PC-9 (cell line): ENCODE results near the gene IDH2. TPM values are rescaled to one million over a fixed set of nuclear protein-coding genes. Genes with fewer than 3 reads are reported as not detected.

Experiments used
- BruUV-seq: library from RNA; stranded (reverse); fragments of 400-500 nt; replicated peaks from 2 replicates; lab custom pipeline; 2021; lab: Mats Ljungman, UMichigan
- CTCF ChIA-PET: fragments of 300-600 bp; sonication (Branson Sonifier 250); formaldehyde crosslinking; loops from one replicate; lab custom pipeline; 2022; ENCODE audit warnings: antibody characterized with exemption; lab: Charles Lee
- POLR2A ChIA-PET: fragments of 300-600 bp; sonication (Branson Sonifier 250); formaldehyde crosslinking; loops from one replicate; lab custom pipeline; 2022; ENCODE audit warnings: antibody characterized with exemption; ENCODE audit not compliant: unreplicated experiment; lab: Charles Lee
- DNase-seq, 2 experiments: peaks; one replicate each; pipeline versions ENCODE4 v3.0.0 to v3.0.0-alpha.2; 2015 to 2022; ENCODE audit warnings: mixed read lengths in 1 of 2
- H2AFZ ChIP-seq: fragments of 200-600 bp; sonication (generic); 2 replicates; pipeline ENCODE4 v1.8.1; 2017; ENCODE audit warnings: antibody characterized with exemption
- H3F3A ChIP-seq: fragments of 200-600 bp; sonication (generic); 2 replicates; pipeline ENCODE4 v1.8.1; 2017; ENCODE audit warnings: antibody characterized with exemption, mild to moderate bottlenecking, low read depth; ENCODE audit not compliant: insufficient read depth
- H3K27ac ChIP-seq: fragments of 200-600 bp; sonication (generic); 2 replicates; pipeline ENCODE4 v1.6.1; 2016; ENCODE audit warnings: mixed run types
- H3K27me3 ChIP-seq: fragments of 200-600 bp; sonication (generic); 2 replicates; pipeline ENCODE4 v1.6.1; 2016; ENCODE audit warnings: low read depth, mixed run types; ENCODE audit not compliant: insufficient read depth
- H3K36me3 ChIP-seq: fragments of 200-600 bp; sonication (generic); 2 replicates; pipeline ENCODE4 v1.6.1; 2016; ENCODE audit warnings: low read depth, mixed run types
- H3K4me1 ChIP-seq: fragments of 200-600 bp; sonication (generic); replicated peaks from 2 replicates; pipeline ENCODE4 v1.6.1; 2016; ENCODE audit warnings: mixed run types; ENCODE audit not compliant: insufficient read depth
- H3K4me2 ChIP-seq: fragments of 200-600 bp; sonication (generic); 2 replicates; pipeline ENCODE4 v1.6.1; 2017; ENCODE audit warnings: mixed run types
- H3K4me3 ChIP-seq: fragments of 200-600 bp; sonication (generic); 2 replicates; pipeline ENCODE4 v1.6.1; 2016; ENCODE audit warnings: mixed run types
- H3K79me2 ChIP-seq: fragments of 200-600 bp; sonication (generic); 2 replicates; pipeline ENCODE4 v1.6.1; 2017; ENCODE audit warnings: low read depth, mixed run types
- H3K9me2 ChIP-seq: fragments of 200-600 bp; sonication (generic); 2 replicates; pipeline ENCODE4 v1.8.1; 2017; ENCODE audit warnings: mild to moderate bottlenecking; ENCODE audit not compliant: insufficient read depth
- H3K9me3 ChIP-seq: fragments of 200-600 bp; sonication (generic); 2 replicates; pipeline ENCODE4 v1.8.1; 2016; ENCODE audit warnings: low read depth; ENCODE audit not compliant: insufficient read depth
- H4K20me1 ChIP-seq: fragments of 200-600 bp; sonication (generic); 2 replicates; pipeline ENCODE4 v1.8.1; 2017; ENCODE audit not compliant: insufficient read depth
- CTCF ChIP-seq: fragments of 200-600 bp; sonication (generic); conservative IDR thresholded peaks from 2 replicates; pipeline ENCODE4 v1.6.1; 2017; ENCODE audit warnings: mixed run types, antibody characterized with exemption, mild to moderate bottlenecking, moderate library complexity
- EZH2 ChIP-seq: fragments of 200-600 bp; sonication (generic); IDR thresholded peaks from 2 replicates; pipeline ENCODE4 v1.8.0; 2017; ENCODE audit warnings: antibody characterized with exemption, low read depth
- intact Hi-C: fragments of 100-400 bp; cut with micrococcal nuclease; formaldehyde crosslinking; loops from one replicate; pipeline ENCODE4 v1.10.0; 2022; ENCODE audit not compliant: unreplicated experiment
- total RNA-seq: library from RNA; stranded (reverse); gene quantifications from 2 replicates; pipeline ENCODE4 v1.2.3, GENCODE V29; 2021

Gene IDH2
- total RNA-seq, 1 experiment from 2014 or later: 96.7 TPM

- H3K4me1 ChIP-seq: peaks cover 89% of the 10 kb centered on the region
- H3K4me2 ChIP-seq: peak overlapping the region; percentile 84
- ChIA-PET CTCF (interaction anchor here (0.7 kb wide), 2 partner anchors 17 to 332 kb away, joined by 4 to 7 read pairs; no protein-coding TSS in a partner anchor), POLR2A (no interaction called here)
- DNase-seq: peak; percentile 53 to 78
- no peaks in the 10 kb centered on the region for H3K9me3 ChIP-seq
- TF ChIP-seq EZH2: no peak
- peaks cover 4% of the 10 kb centered on the region; the same call in 1 of the 2 replicates for H4K20me1 ChIP-seq
- H3K27ac ChIP-seq: peak overlapping the region; percentile 48
- no peak overlapping the region for H2AFZ ChIP-seq
- BruUV-seq: no TSS peak
- no peak overlapping the region; the same call in 1 of the 2 replicates for H3K4me3 ChIP-seq
- H3K36me3 ChIP-seq: no peaks in the 10 kb centered on the region
- no peaks in the 10 kb centered on the region for H3K9me2 ChIP-seq
- no peaks in the 10 kb centered on the region for H3K27me3 ChIP-seq
- intact Hi-C loops: loop anchor here (5.0 kb wide), 4 partner anchors 42 to 832 kb away; partner anchors contain the start of gene HDDC3
- peaks cover 59% of the 10 kb centered on the region for H3F3A ChIP-seq
- peaks cover 48% of the 10 kb centered on the region for H3K79me2 ChIP-seq
Measured at GRCh38 chr15:90099868-90100831, 2.1 kb downstream of the IDH2 start.

GRCh38 chr15:90099072-90099867 lies 3.0 kb downstream of the IDH2 start:
- Histone ChIP-seq H3F3A (peaks cover 60% of the 10 kb centered on the region), H4K20me1 (peaks cover 4% of the 10 kb centered on the region; the same call in 1 of the 2 replicates), H3K9me3 (no peaks in the 10 kb centered on the region), H3K4me1 (peaks cover 86% of the 10 kb centered on the region), H3K4me2 (peak overlapping the region; percentile 84), H2AFZ (no peak overlapping the region), H3K9me2 (no peaks in the 10 kb centered on the region), H3K36me3 (no peaks in the 10 kb centered on the region), H3K79me2 (peaks cover 52% of the 10 kb centered on the region), H3K27me3 (no peaks in the 10 kb centered on the region), H3K27ac (peak overlapping the region; percentile 60; the same call in 1 of the 2 replicates), H3K4me3 (no peak overlapping the region)
- ChIA-PET POLR2A (no interaction called here), CTCF (interaction anchor here (0.7 kb wide), 1 partner anchor 16 kb away, joined by 4 read pairs; no protein-coding TSS in a partner anchor)
- TF ChIP-seq EZH2 (no peak), CTCF (no peak)
- BruUV-seq: no TSS peak
- no peak for DNase-seq
- intact Hi-C loops: loop anchor here (5.0 kb wide), 1 partner anchor 53 kb away; no protein-coding TSS in a partner anchor

GRCh38 chr15:90097475-90097874 lies 4.8 kb downstream of the IDH2 start:
- Histone ChIP-seq H3K27ac (peak overlapping the region; percentile 60), H3K79me2 (peaks cover 52% of the 10 kb centered on the region), H3K4me3 (no peak overlapping the region), H4K20me1 (peaks cover 4% of the 10 kb centered on the region; the same call in 1 of the 2 replicates), H3K4me1 (peaks cover 68% of the 10 kb centered on the region), H3K36me3 (no peaks in the 10 kb centered on the region), H3F3A (peaks cover 55% of the 10 kb centered on the region), H3K9me2 (no peaks in the 10 kb centered on the region), H3K9me3 (no peaks in the 10 kb centered on the region), H3K27me3 (no peaks in the 10 kb centered on the region), H3K4me2 (peak overlapping the region; percentile 60), H2AFZ (no peak overlapping the region)
- TF ChIP-seq EZH2 (no peak), CTCF (no peak)
- CTCF ChIA-PET: no interaction called here
- BruUV-seq: no TSS peak
- DNase-seq: no peak
- intact Hi-C loops: loop anchor here (5.0 kb wide), 1 partner anchor 55 kb away; no protein-coding TSS in a partner anchor
- POLR2A ChIA-PET: no interaction called here
